Right atrium auricular region (tissue), 2 donors: ENCODE results near the gene ANKRD60. TPM values are rescaled to one million over a fixed set of nuclear protein-coding genes. Genes with fewer than 3 reads are reported as not detected.

ENCODE experiments used
- DNase-seq: peaks from one replicate; pipeline ENCODE4 v3.0.0-alpha.2; 2019; ENCODE audit warnings: low spot score
- H3K27ac ChIP-seq, 2 donors: fragments of 200-600 bp; sonication (generic); 1 replicate in 1 of 2; 2 replicates in 1 of 2; pipeline ENCODE4 v1.5.1; 2016 to 2019
- H3K27me3 ChIP-seq, 2 donors: fragments of 200-600 bp; sonication (generic); one replicate each; pipeline versions ENCODE4 v1.5.1 to v1.6.0; 2017 to 2019
- H3K36me3 ChIP-seq: fragments of 200-600 bp; sonication (generic); one replicate; pipeline ENCODE4 v1.5.1; 2016
- H3K4me1 ChIP-seq, 2 donors: fragments of 200-600 bp; sonication (generic); one replicate each; pipeline versions ENCODE4 v1.5.1 to v1.6.0; 2017 to 2019
- H3K4me3 ChIP-seq, 2 donors: fragments of 200-600 bp; sonication (generic); 1 replicate in 1 of 2; 2 replicates in 1 of 2; pipeline ENCODE4 v1.5.1; 2017 to 2019; ENCODE audit warnings: mild to moderate bottlenecking in 1 of 2, moderate library complexity in 1 of 2
- H3K9me3 ChIP-seq, 2 donors: fragments of 200-600 bp; sonication (generic); one replicate each; pipeline ENCODE4 v1.5.1; 2019
- CTCF ChIP-seq, 2 donors: fragments of 200-600 bp; sonication (generic); IDR thresholded peaks; one replicate each; pipeline ENCODE4 v1.5.1; 2019; ENCODE audit warnings: antibody characterized with exemption in 2 of 2
- total RNA-seq, 2 donors: library from RNA; depleted of rRNA; stranded (reverse); fragments of >200 nt; gene quantifications; one replicate each; pipeline ENCODE4 v1.1.0, GENCODE V29; 2016

Gene ANKRD60
- total RNA-seq, 2 donors from 2014 or later = not detected

DNA sequence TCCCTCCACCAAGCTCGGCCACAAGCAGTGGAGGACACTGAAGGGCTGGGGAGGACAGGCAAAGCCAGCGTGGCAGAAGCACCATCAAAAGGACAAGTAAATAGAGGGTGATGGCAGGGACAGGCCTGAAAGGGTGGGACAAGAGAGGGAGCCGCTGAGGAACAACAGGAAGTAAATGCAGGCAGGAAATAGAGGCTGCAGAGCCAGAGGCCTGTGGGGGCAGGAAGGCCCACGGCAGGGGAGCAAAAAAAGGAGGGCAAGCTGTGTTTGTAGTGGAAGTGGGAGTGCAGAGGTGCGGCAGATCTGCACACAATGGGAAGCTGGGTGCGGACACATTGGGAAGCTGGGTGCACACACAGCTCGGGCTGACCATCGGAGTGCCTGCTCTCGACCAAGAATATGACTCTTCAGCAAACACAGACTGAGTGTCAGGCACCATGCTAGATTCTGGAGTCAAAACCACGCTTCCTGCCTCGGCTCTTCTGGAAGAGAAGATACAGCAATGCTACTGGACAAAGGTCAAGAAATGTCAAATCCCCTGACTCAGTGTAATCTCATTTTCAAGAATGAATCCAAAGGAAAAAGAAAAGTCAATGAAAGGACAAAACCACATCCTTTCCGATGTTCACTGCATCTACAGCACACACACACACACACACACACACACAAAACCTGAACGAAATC lies 40.6 kb upstream of the ANKRD60 start:
- TF ChIP-seq CTCF (IDR thresholded peaks at IDR 0.05) = no peak
- Histone ChIP-seq H3K4me3 (no peak overlapping the region), H3K27ac (no peak overlapping the region), H3K4me1 (no peaks in the 10 kb centered on the region), H3K27me3 (no peaks in the 10 kb centered on the region), H3K9me3 (no peaks in the 10 kb centered on the region), H3K36me3 (peaks cover 31% of the 10 kb centered on the region)
- DNase-seq = no peak

DNA sequence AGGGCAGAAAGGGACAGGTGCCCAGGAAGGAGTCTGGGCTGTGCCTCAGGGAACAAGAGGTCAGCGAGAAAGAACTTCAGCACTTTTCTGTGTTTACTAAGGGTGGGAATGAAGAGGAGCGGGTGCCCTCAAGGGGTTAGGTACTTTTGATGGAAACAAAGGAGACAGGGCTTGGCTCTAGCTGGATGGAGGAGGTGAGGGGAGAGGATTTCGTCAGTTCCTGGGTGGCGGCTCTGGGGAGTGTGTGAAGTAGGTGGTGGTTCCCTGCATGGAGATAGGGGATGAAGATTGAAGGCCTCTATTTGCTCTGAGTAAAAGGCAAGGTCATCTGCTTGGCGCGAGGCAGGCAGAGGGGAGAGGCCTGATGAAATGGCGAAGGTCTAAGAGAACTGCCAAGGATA lies 40.0 kb upstream of the ANKRD60 start:
- Histone ChIP-seq H3K27ac (no peak overlapping the region), H3K36me3 (peaks cover 31% of the 10 kb centered on the region), H3K27me3 (no peaks in the 10 kb centered on the region), H3K4me1 (no peaks in the 10 kb centered on the region), H3K4me3 (no peak overlapping the region), H3K9me3 (no peaks in the 10 kb centered on the region)
- no peak for TF ChIP-seq CTCF (IDR thresholded peaks at IDR 0.05)
- no peak for DNase-seq

DNA sequence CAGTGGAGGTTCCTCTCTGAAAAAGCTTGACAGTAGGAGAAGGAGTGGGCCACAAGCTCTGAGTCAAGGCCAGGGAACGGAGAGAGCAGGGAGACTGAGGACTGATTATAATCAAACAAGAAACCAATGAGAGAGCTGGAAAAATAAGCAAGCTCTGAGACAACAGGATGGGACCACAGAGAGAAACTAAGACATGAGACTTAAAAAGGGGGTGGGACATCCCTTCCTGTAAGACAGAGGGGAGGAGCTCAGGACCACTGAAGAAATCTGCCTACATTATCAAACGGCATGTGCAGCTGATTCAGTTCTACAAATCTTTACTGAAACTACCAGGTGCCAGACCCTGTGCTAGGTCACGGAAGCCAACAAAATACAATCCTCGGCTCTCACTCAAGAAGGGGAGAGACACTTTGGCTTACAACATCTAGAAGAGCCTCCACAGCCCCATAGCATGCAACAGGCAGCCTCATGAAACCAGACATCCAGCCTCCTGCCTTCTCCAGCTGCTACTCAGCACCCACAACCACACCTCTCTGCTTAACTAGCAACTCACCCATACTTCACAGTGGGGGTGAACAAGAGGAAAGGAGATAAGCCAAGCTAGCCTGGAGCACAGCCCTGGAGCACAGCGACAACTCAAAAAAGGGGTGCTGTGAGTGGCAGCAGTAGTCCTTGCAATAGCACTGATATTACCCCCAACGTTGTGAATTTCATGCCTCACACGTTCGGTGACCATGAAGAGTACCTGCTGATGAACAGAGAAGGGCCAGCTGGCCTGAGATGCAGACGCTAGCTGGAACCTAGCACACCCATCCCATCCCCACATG lies 39.1 kb upstream of the ANKRD60 start:
- peaks cover 35% of the 10 kb centered on the region for H3K36me3 ChIP-seq
- H3K4me1 ChIP-seq = no peaks in the 10 kb centered on the region
- DNase-seq = no peak
- no peak overlapping the region for H3K27ac ChIP-seq
- no peaks in the 10 kb centered on the region for H3K9me3 ChIP-seq
- no peaks in the 10 kb centered on the region for H3K27me3 ChIP-seq
- TF ChIP-seq CTCF (IDR thresholded peaks at IDR 0.05) = no peak
- H3K4me3 ChIP-seq = no peak overlapping the region

GRCh38 chr20:58264271-58264670 lies 35.8 kb upstream of the ANKRD60 start:
- no peak for DNase-seq
- peaks cover 20% of the 10 kb centered on the region for H3K36me3 ChIP-seq

GRCh38 chr20:58261660-58262059 lies 33.2 kb upstream of the ANKRD60 start:
- Histone ChIP-seq H3K36me3 (peaks cover 4% of the 10 kb centered on the region), H3K27ac (no peak overlapping the region), H3K27me3 (no peaks in the 10 kb centered on the region), H3K9me3 (no peaks in the 10 kb centered on the region), H3K4me1 (peaks cover 0 to 9% of the 10 kb centered on the region in 2 donors), H3K4me3 (no peak overlapping the region)
- DNase-seq = no peak
- no peak for TF ChIP-seq CTCF (IDR thresholded peaks at IDR 0.05)

More at GRCh38 chr20:58264271-58264670, 35.8 kb upstream of the ANKRD60 start:
- peaks cover 0 to 7% of the 10 kb centered on the region in 2 donors for H3K4me1 ChIP-seq
- no peak overlapping the region for H3K4me3 ChIP-seq
- no peak for TF ChIP-seq CTCF (IDR thresholded peaks at IDR 0.05)
- H3K27me3 ChIP-seq = no peaks in the 10 kb centered on the region
- no peaks in the 10 kb centered on the region for H3K9me3 ChIP-seq
- no peak overlapping the region for H3K27ac ChIP-seq
